Activated CD4-positive, alpha-beta T cell treated with anti-CD3 and anti-CD28 coated beads, Interleukin-2, amount 10 ng/mL, durations not matched to agents 24 days and 14 days (primary cell): Measurements from ENCODE around the gene LHX6. TPM values are rescaled to one million over a fixed set of nuclear protein-coding genes. Genes with fewer than 3 reads are reported as not detected.

Experiments used
- DNase-seq: peaks from one replicate; pipeline ENCODE4 v3.0.0; 2022
- H3K27ac Mint-ChIP-seq: one replicate; pipeline ENCODE4 v1.8.0; 2022; ENCODE audit warnings: mild to moderate bottlenecking, mixed read lengths
- H3K27me3 Mint-ChIP-seq: one replicate; pipeline ENCODE4 v1.8.0; 2022; ENCODE audit warnings: mixed read lengths
- H3K36me3 Mint-ChIP-seq: one replicate; pipeline ENCODE4 v1.8.0; 2022; ENCODE audit warnings: low read depth, mild to moderate bottlenecking, mixed read lengths
- H3K4me1 Mint-ChIP-seq: one replicate; pipeline ENCODE4 v1.8.0; 2021; ENCODE audit warnings: mixed read lengths
- H3K4me3 Mint-ChIP-seq: one replicate; pipeline ENCODE4 v1.8.0; 2022; ENCODE audit warnings: mild to moderate bottlenecking, moderate library complexity, mixed read lengths
- H3K9me3 Mint-ChIP-seq: one replicate; pipeline ENCODE4 v1.8.0; 2021; ENCODE audit warnings: mixed read lengths
- intact Hi-C: fragments of 100-400 bp; cut with micrococcal nuclease; formaldehyde crosslinking; loops from one replicate; pipeline ENCODE4 v1.15.1; 2023
- total RNA-seq: library from RNA; stranded (reverse); gene quantifications from 2 replicates; pipeline ENCODE4 v1.2.3, GENCODE V29; 2022

Gene LHX6
- total RNA-seq, 1 donor from 2014 or later = not detected

GRCh38 chr9:122183501-122183900 lies 45.3 kb downstream of the LHX6 start:
- intact Hi-C loops = no loop called here
- Mint-ChIP-seq H3K27ac (no peak overlapping the region), H3K4me1 (no peaks in the 10 kb centered on the region), H3K27me3 (peaks cover 7% of the 10 kb centered on the region), H3K36me3 (no peaks in the 10 kb centered on the region), H3K9me3 (no peaks in the 10 kb centered on the region), H3K4me3 (no peak overlapping the region)
- no peak for DNase-seq

GRCh38 chr9:122180633-122181032 lies 48.1 kb downstream of the LHX6 start:
- H3K4me1 Mint-ChIP-seq = no peaks in the 10 kb centered on the region
- intact Hi-C loops = no loop called here
- no peaks in the 10 kb centered on the region for H3K9me3 Mint-ChIP-seq
- no peak overlapping the region for H3K4me3 Mint-ChIP-seq
- DNase-seq = no peak
- H3K36me3 Mint-ChIP-seq = no peaks in the 10 kb centered on the region
- H3K27ac Mint-ChIP-seq = no peak overlapping the region
- H3K27me3 Mint-ChIP-seq = peaks cover 11% of the 10 kb centered on the region

- no peaks in the 10 kb centered on the region for H3K36me3 Mint-ChIP-seq
- intact Hi-C loops = no loop called here
- no peaks in the 10 kb centered on the region for H3K9me3 Mint-ChIP-seq
- H3K4me1 Mint-ChIP-seq = no peaks in the 10 kb centered on the region
- no peak overlapping the region for H3K27ac Mint-ChIP-seq
- no peak overlapping the region for H3K4me3 Mint-ChIP-seq
- DNase-seq = no peak
- H3K27me3 Mint-ChIP-seq = peaks cover 13% of the 10 kb centered on the region
Measured at GRCh38 chr9:122179690-122180074, 49.1 kb downstream of the LHX6 start.

GRCh38 chr9:122179054-122179689 lies 49.6 kb downstream of the LHX6 start:
- intact Hi-C loops = no loop called here
- Mint-ChIP-seq H3K27me3 (peaks cover 13% of the 10 kb centered on the region), H3K9me3 (no peaks in the 10 kb centered on the region), H3K36me3 (no peaks in the 10 kb centered on the region), H3K27ac (no peak overlapping the region), H3K4me3 (no peak overlapping the region), H3K4me1 (no peaks in the 10 kb centered on the region)
- DNase-seq = no peak

- no peak for DNase-seq
- H3K4me3 Mint-ChIP-seq = no peak overlapping the region
- peaks cover 16% of the 10 kb centered on the region for H3K27me3 Mint-ChIP-seq
Measured at GRCh38 chr9:122176916-122177315, 51.8 kb downstream of the LHX6 start.

GRCh38 chr9:122173670-122174069 lies 55.1 kb downstream of the LHX6 start:
- H3K9me3 Mint-ChIP-seq = no peaks in the 10 kb centered on the region
- H3K27me3 Mint-ChIP-seq = peaks cover 27% of the 10 kb centered on the region
- no peaks in the 10 kb centered on the region for H3K36me3 Mint-ChIP-seq

More at GRCh38 chr9:122176916-122177315, 51.8 kb downstream of the LHX6 start:
- intact Hi-C loops = no loop called here
- Mint-ChIP-seq H3K27ac (no peak overlapping the region), H3K4me1 (no peaks in the 10 kb centered on the region), H3K9me3 (no peaks in the 10 kb centered on the region), H3K36me3 (no peaks in the 10 kb centered on the region)

GRCh38 chr9:122172131-122172530 lies 56.6 kb downstream of the LHX6 start:
- no peak overlapping the region for H3K27ac Mint-ChIP-seq

More at GRCh38 chr9:122173670-122174069, 55.1 kb downstream of the LHX6 start:
- intact Hi-C loops = no loop called here
- no peak overlapping the region for H3K4me3 Mint-ChIP-seq
- DNase-seq = no peak
- no peaks in the 10 kb centered on the region for H3K4me1 Mint-ChIP-seq
- H3K27ac Mint-ChIP-seq = no peak overlapping the region

GRCh38 chr9:122168356-122168755 lies 60.4 kb downstream of the LHX6 start:
- Mint-ChIP-seq H3K4me3 (no peak overlapping the region), H3K27ac (no peak overlapping the region), H3K27me3 (peaks cover 44% of the 10 kb centered on the region), H3K36me3 (no peaks in the 10 kb centered on the region), H3K9me3 (no peaks in the 10 kb centered on the region), H3K4me1 (no peaks in the 10 kb centered on the region)
- DNase-seq = no peak
- intact Hi-C loops = no loop called here

More at GRCh38 chr9:122172131-122172530, 56.6 kb downstream of the LHX6 start:
- intact Hi-C loops = no loop called here
- Mint-ChIP-seq H3K9me3 (no peaks in the 10 kb centered on the region), H3K36me3 (no peaks in the 10 kb centered on the region), H3K4me3 (no peak overlapping the region), H3K27me3 (peaks cover 31% of the 10 kb centered on the region), H3K4me1 (no peaks in the 10 kb centered on the region)
- no peak for DNase-seq

- no peak overlapping the region for H3K4me3 Mint-ChIP-seq
- intact Hi-C loops = no loop called here
- peaks cover 3% of the 10 kb centered on the region for H3K36me3 Mint-ChIP-seq
- H3K27me3 Mint-ChIP-seq = peaks cover 48% of the 10 kb centered on the region
- no peak for DNase-seq
- H3K4me1 Mint-ChIP-seq = peaks cover 5% of the 10 kb centered on the region
- no peak overlapping the region for H3K27ac Mint-ChIP-seq
- peaks cover 7% of the 10 kb centered on the region for H3K9me3 Mint-ChIP-seq
Measured at GRCh38 chr9:122164286-122164685, 64.5 kb downstream of the LHX6 start.

- intact Hi-C loops = no loop called here
- H3K27ac Mint-ChIP-seq = no peak overlapping the region
- peaks cover 18% of the 10 kb centered on the region for H3K4me1 Mint-ChIP-seq
- no peak overlapping the region for H3K4me3 Mint-ChIP-seq
- DNase-seq = no peak
- peaks cover 5% of the 10 kb centered on the region for H3K36me3 Mint-ChIP-seq
- H3K9me3 Mint-ChIP-seq = peaks cover 7% of the 10 kb centered on the region
- H3K27me3 Mint-ChIP-seq = peaks cover 40% of the 10 kb centered on the region
Measured at GRCh38 chr9:122162415-122162814, 66.3 kb downstream of the LHX6 start.

- DNase-seq = no peak
- Mint-ChIP-seq H3K27me3 (peaks cover 33% of the 10 kb centered on the region), H3K4me3 (peak overlapping the region; percentile 99), H3K4me1 (peaks cover 27% of the 10 kb centered on the region), H3K9me3 (peaks cover 7% of the 10 kb centered on the region), H3K36me3 (peaks cover 5% of the 10 kb centered on the region), H3K27ac (peak overlapping the region; percentile 98)
- intact Hi-C loops = loop anchor here (1.0 to 5.0 kb wide), 4 partner anchors 33 to 104 kb away; partner anchors contain the start of genes MRRF and RBM18
Measured at GRCh38 chr9:122159925-122160246, 68.9 kb downstream of the LHX6 start.

GRCh38 chr9:122159026-122159924 lies 69.5 kb downstream of the LHX6 start, which contains the start of the genes MORN5 and NDUFA8:
Gene MORN5, plus strand, starts transcription at chr9:122159908. Its CDS starts 65 bp downstream, at chr9:122159973.
Gene NDUFA8, minus strand, starts transcription at chr9:122159779. Its CDS starts 102 bp downstream, at chr9:122159677.
- Mint-ChIP-seq H3K9me3 (peaks cover 7% of the 10 kb centered on the region), H3K4me3 (peak within 1 kb of the TSS; percentile 99), H3K36me3 (peaks cover 5% of the 10 kb centered on the region), H3K4me1 (peaks cover 27% of the 10 kb centered on the region), H3K27me3 (peaks cover 28% of the 10 kb centered on the region), H3K27ac (peak within 1 kb of the TSS; percentile 98)
- intact Hi-C loops = loop anchor here (1.0 to 5.0 kb wide), 4 partner anchors 32 to 105 kb away; partner anchors contain the start of genes MRRF and RBM18
- peak; percentile 99 for DNase-seq

GRCh38 chr9:122158202-122158601 lies 70.6 kb downstream of the LHX6 start:
- Mint-ChIP-seq H3K27ac (no peak overlapping the region), H3K27me3 (peaks cover 20% of the 10 kb centered on the region), H3K9me3 (peaks cover 7% of the 10 kb centered on the region), H3K36me3 (peaks cover 5% of the 10 kb centered on the region), H3K4me1 (peaks cover 27% of the 10 kb centered on the region), H3K4me3 (peak overlapping the region; percentile 27)
- peak; percentile 78 for DNase-seq
- intact Hi-C loops = loop anchor here (2.0 to 5.0 kb wide), 3 partner anchors 31 to 59 kb away; no protein-coding TSS in a partner anchor

- Mint-ChIP-seq H3K4me1 (peaks cover 29% of the 10 kb centered on the region), H3K4me3 (no peak overlapping the region), H3K27ac (no peak overlapping the region), H3K27me3 (peaks cover 8% of the 10 kb centered on the region), H3K9me3 (no peaks in the 10 kb centered on the region), H3K36me3 (peaks cover 10% of the 10 kb centered on the region)
- intact Hi-C loops = loop anchor here (5.0 kb wide), 1 partner anchor 57 kb away; no protein-coding TSS in a partner anchor
- DNase-seq = no peak
Measured at GRCh38 chr9:122155796-122156195, 73.0 kb downstream of the LHX6 start.
